ENCODE data around the gene TPBG.
A peak's percentile ranks its signal among the peaks of the same experiment; 100 is the strongest.

Gene TPBG

DNA sequence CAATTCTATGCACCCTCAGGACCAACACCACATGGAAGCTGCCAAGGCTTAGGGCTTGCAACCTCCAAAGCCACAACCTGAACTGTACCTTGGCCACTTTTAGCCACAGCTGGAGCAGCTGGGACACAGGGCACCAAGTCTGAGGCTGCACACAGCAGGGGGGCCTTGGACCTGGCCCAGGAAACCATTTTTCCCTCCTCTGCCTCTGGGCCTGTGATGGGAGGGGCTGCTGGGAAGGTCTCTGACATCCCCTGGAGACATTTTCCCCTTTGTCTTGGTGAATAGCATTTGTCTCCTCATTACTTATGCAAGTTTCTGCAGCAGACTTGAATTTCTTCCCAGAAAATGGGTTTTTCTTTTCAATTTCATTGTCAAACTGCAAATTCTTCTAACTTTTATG lies 13.0 kb downstream of the TPBG start:
- CTCF ChIA-PET: no interaction called here
- H3K4me1 ChIP-seq (ENCODE audit: control insufficient read depth, insufficient read depth, low read length): no peaks in the 10 kb centered on the region
- no peak overlapping the region for H3K27ac ChIP-seq (ENCODE audit: extremely low read depth, low read depth, low read length)
- no peaks in the 10 kb centered on the region for H3K9me3 ChIP-seq (ENCODE audit: control insufficient read depth, insufficient read depth, low read depth, low read length)
- no peaks in the 10 kb centered on the region for H3K36me3 ChIP-seq (ENCODE audit: control insufficient read depth in 2 of 2, insufficient read depth in 1 of 2, low read length in 2 of 2)
- TF ChIP-seq ZNF132 (tag by site-specific recombination; IDR thresholded peaks at IDR 0.05; ENCODE audit: borderline replicate concordance) (no peak), ZNF585B (tag by site-specific recombination; IDR thresholded peaks at IDR 0.05) (peak; percentile 94)
- H3K4me3 ChIP-seq (ENCODE audit: low read depth, low read length): no peak overlapping the region
- POLR2A ChIA-PET: no interaction called here

DNA sequence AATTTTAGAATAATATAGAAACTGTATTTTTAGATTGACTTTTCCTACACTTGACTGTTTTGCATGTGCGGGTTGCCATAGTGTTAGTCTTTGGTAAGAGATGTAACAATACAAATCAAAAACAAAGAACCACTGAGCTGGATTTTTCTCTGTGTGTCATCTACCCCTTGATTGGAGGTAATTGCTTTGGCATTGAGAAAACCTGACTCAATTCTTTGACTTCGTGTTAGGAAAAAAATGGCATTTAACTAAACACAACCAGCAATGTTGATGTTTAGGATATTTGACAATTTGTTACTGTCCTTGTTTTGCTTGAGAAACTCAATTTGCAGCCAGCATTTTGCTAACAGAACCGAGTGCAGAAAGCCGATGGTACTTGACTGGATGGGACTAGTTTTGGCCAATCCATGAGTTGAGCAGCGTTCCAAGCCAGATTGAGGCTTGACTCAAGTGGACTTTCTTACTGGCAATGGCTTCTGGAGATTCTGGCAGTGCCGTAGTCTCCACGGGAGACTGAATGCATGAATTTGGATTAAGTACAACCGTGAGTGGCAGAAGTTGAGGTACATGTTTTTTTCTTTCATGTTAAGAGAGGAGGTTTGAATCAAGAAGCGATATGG lies 17.1 kb downstream of the TPBG start:
- Histone ChIP-seq H3K4me1 (ENCODE audit: control insufficient read depth, insufficient read depth, low read length) (0 out of 2 replicates have a peak, but pooled peaks cover 3% of the 10 kb centered on the region), H3K27ac (ENCODE audit: extremely low read depth, low read depth, low read length) (no peak overlapping the region), H3K9me3 (ENCODE audit: control insufficient read depth, insufficient read depth, low read depth, low read length) (no peaks in the 10 kb centered on the region), H3K36me3 (ENCODE audit: control insufficient read depth in 2 of 2, insufficient read depth in 1 of 2, low read length in 2 of 2) (no peaks in the 10 kb centered on the region), H3K4me3 (ENCODE audit: low read depth, low read length) (no peak overlapping the region)
- ChIA-PET POLR2A (interaction anchor here (0.7 kb wide), 1 partner anchor 9 kb away, joined by 4 read pairs; no protein-coding TSS in a partner anchor), CTCF (interaction anchor here (1.2 kb wide), 1 partner anchor 17 kb away, joined by 3 read pairs; the partner anchor contains the start of gene TPBG)
- peak; percentile 62 for TF ChIP-seq ZNF549 (tag by site-specific recombination; IDR thresholded peaks at IDR 0.05)
- TF ChIP-seq ZNF548 (tag by site-specific recombination; IDR thresholded peaks at IDR 0.05): no peak
- TF ChIP-seq, protein P1, sequence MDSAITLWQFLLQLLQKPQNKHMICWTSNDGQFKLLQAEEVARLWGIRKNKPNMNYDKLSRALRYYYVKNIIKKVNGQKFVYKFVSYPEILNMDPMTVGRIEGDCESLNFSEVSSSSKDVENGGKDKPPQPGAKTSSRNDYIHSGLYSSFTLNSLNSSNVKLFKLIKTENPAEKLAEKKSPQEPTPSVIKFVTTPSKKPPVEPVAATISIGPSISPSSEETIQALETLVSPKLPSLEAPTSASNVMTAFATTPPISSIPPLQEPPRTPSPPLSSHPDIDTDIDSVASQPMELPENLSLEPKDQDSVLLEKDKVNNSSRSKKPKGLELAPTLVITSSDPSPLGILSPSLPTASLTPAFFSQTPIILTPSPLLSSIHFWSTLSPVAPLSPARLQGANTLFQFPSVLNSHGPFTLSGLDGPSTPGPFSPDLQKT (IDR thresholded peaks at IDR 0.05; ENCODE audit: borderline replicate concordance, low read depth, low read length): no peak
- TF ChIP-seq, protein P2, sequence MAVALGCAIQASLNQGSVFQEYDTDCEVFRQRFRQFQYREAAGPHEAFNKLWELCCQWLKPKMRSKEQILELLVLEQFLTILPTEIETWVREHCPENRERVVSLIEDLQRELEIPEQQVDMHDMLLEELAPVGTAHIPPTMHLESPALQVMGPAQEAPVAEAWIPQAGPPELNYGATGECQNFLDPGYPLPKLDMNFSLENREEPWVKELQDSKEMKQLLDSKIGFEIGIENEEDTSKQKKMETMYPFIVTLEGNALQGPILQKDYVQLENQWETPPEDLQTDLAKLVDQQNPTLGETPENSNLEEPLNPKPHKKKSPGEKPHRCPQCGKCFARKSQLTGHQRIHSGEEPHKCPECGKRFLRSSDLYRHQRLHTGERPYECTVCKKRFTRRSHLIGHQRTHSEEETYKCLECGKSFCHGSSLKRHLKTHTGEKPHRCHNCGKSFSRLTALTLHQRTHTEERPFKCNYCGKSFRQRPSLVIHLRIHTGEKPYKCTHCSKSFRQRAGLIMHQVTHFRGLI (tag by site-specific recombination; IDR thresholded peaks at IDR 0.05): no peak

DNA sequence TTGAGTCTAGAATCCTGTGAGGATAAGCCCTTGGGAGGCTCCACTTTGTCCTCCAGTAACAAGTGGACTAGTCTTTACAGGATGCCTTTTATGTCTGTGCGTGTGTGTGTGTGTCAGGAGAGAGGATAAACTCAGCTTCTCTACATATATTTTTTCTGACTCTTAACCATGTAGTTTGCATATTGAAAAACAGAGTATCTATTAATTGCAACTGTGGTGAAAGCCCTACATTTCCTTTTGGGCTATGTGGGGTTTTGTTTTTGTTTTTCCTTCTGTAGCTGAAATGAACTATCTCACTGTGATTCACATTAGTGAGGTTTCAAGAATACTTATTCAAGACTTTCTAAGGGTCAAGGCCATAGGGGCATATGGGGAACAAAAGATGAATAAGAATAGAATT lies 17.7 kb downstream of the TPBG start:
- Histone ChIP-seq H3K4me1 (ENCODE audit: control insufficient read depth, insufficient read depth, low read length) (peaks cover 8% of the 10 kb centered on the region; the same call in 1 of the 2 replicates), H3K4me3 (ENCODE audit: low read depth, low read length) (no peak overlapping the region), H3K36me3 (ENCODE audit: control insufficient read depth in 2 of 2, insufficient read depth in 1 of 2, low read length in 2 of 2) (no peaks in the 10 kb centered on the region), H3K27ac (ENCODE audit: extremely low read depth, low read depth, low read length) (no peak overlapping the region), H3K9me3 (ENCODE audit: control insufficient read depth, insufficient read depth, low read depth, low read length) (no peaks in the 10 kb centered on the region)
- TF ChIP-seq ZNF548 (tag by site-specific recombination; IDR thresholded peaks at IDR 0.05): no peak
- TF ChIP-seq ZNF623 (tag by site-specific recombination; IDR thresholded peaks at IDR 0.05): no peak
- TF ChIP-seq YY2 (tag by site-specific recombination; IDR thresholded peaks at IDR 0.05): no peak
- TF ChIP-seq, protein P3, sequence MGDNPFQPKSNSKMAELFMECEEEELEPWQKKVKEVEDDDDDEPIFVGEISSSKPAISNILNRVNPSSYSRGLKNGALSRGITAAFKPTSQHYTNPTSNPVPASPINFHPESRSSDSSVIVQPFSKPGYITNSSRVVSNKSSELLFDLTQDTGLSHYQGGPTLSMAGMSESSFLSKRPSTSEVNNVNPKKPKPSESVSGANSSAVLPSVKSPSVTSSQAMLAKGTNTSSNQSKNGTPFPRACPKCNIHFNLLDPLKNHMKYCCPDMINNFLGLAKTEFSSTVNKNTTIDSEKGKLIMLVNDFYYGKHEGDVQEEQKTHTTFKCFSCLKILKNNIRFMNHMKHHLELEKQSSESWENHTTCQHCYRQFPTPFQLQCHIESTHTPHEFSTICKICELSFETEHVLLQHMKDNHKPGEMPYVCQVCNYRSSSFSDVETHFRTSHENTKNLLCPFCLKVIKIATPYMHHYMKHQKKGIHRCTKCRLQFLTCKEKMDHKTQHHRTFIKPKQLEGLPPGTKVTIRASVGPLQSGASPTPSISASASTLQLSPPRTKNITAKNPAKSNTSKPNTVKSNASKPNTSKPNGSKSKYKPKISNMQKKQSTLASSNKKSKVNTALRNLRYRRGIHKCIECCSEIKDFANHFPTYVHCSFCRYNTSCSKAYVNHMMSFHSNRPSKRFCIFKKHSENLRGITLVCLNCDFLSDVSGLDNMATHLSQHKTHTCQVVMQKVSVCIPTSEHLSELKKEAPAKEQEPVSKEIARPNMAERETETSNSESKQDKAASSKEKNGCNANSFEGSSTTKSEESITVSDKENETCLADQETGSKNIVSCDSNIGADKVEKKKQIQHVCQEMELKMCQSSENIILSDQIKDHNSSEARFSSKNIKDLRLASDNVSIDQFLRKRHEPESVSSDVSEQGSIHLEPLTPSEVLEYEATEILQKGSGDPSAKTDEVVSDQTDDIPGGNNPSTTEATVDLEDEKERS (tag by site-specific recombination; IDR thresholded peaks at IDR 0.05): no peak
- TF ChIP-seq ZNF221 (tag by site-specific recombination; IDR thresholded peaks at IDR 0.05; ENCODE audit: borderline replicate concordance): no peak
- no peak for TF ChIP-seq ZNF10 (tag by site-specific recombination; IDR thresholded peaks at IDR 0.05)
- no peak for TF ChIP-seq SCRT1 (tag by site-specific recombination; IDR thresholded peaks at IDR 0.05; ENCODE audit: borderline replicate concordance)
- no peak for TF ChIP-seq ZNF214 (tag by site-specific recombination; IDR thresholded peaks at IDR 0.05; ENCODE audit: borderline replicate concordance)
- no peak for TF ChIP-seq ZNF654 (tag by site-specific recombination; IDR thresholded peaks at IDR 0.05; ENCODE audit: low read depth)
- TF ChIP-seq ZNF664 (tag by site-specific recombination; IDR thresholded peaks at IDR 0.05): no peak
- CTCF ChIA-PET: no interaction called here
- POLR2A ChIA-PET: no interaction called here

All from HEK293 (cell line).